SK-N-SH (cell line): ENCODE data around the gene KPTN. TPM values are rescaled to one million over a fixed set of nuclear protein-coding genes. Genes with fewer than 3 reads are reported as not detected.

Experiments
- CTCF ChIA-PET: fragments of 300-600, 350-600 bp; formaldehyde crosslinking; extraction: SDS; loops from one replicate; lab custom pipeline; 2021; lab: Yijun Ruan, JAX
- POLR2A ChIA-PET: fragments of 350-600 bp; sonication (Branson Sonifier 250); formaldehyde crosslinking; extraction: SDS; loops from one replicate; lab custom pipeline; 2020; ENCODE audit warnings: antibody characterized with exemption, inconsistent platforms; lab: Yijun Ruan, JAX
- DNase-seq: peaks from one replicate; pipeline ENCODE4 v3.0.0; 2012
- H2AFZ ChIP-seq: fragments of 200-600 bp; sonication (generic); 2 replicates; pipeline ENCODE4 v1.8.1; 2016; ENCODE audit warnings: antibody characterized with exemption, mild to moderate bottlenecking, low read depth
- H3F3A ChIP-seq: fragments of 200-600 bp; sonication (generic); replicated peaks from 2 replicates; pipeline ENCODE3; 2016; ENCODE audit warnings: antibody characterized with exemption, mild to moderate bottlenecking; ENCODE audit not compliant: insufficient read depth
- H3K27ac ChIP-seq, 2 experiments: fragments of 200-500 bp in 1 of 2; fragments of 200-600 bp in 1 of 2; sonication (Bioruptor generic) in 1 of 2; sonication (generic), shearing (Covaris generic) in 1 of 2; 2 replicates each; pipeline versions ENCODE4 v1.5.1 to v1.6.1; 2014 to 2016; ENCODE audit warnings: low read depth in 2 of 2, inconsistent platforms in 1 of 2, low read length in 1 of 2, mild to moderate bottlenecking in 1 of 2, mixed read lengths in 1 of 2
- H3K27me3 ChIP-seq: fragments of 200-600 bp; sonication (generic), shearing (Covaris generic); 2 replicates; pipeline ENCODE4 v1.6.1; 2016; ENCODE audit warnings: mixed run types; ENCODE audit not compliant: insufficient read depth
- H3K36me3 ChIP-seq, 2 experiments: fragments of 200-500 bp in 1 of 2; fragments of 200-600 bp in 1 of 2; sonication (Bioruptor generic) in 1 of 2; sonication (generic) in 1 of 2; replicated peaks in 1 of 2; 2 replicates each; pipeline versions ENCODE3 to v1.5.1; 2014 to 2016; ENCODE audit warnings: low read length in 1 of 2, mild to moderate bottlenecking in 1 of 2; ENCODE audit not compliant: insufficient read depth in 2 of 2, control insufficient read depth in 1 of 2
- H3K4me1 ChIP-seq, 2 experiments: fragments of 200-500 bp in 1 of 2; fragments of 200-600 bp in 1 of 2; sonication (Bioruptor generic) in 1 of 2; sonication (generic), shearing (Covaris generic) in 1 of 2; 2 replicates each; pipeline versions ENCODE4 v1.5.1 to v1.6.1; 2014 to 2016; ENCODE audit warnings: low read depth in 1 of 2, low read length in 1 of 2, mixed run types in 1 of 2; ENCODE audit not compliant: insufficient read depth in 2 of 2, control insufficient read depth in 1 of 2
- H3K4me2 ChIP-seq: fragments of 200-600 bp; sonication (generic), shearing (Covaris generic); 2 replicates; pipeline ENCODE4 v1.6.1; 2017; ENCODE audit warnings: mixed run types
- H3K4me3 ChIP-seq, 2 experiments: fragments of 200-500 bp in 1 of 2; fragments of 200-600 bp in 1 of 2; sonication (Bioruptor generic) in 1 of 2; sonication (generic), shearing (Covaris generic) in 1 of 2; 2 replicates each; pipeline versions ENCODE4 v1.5.1 to v1.8.1; 2014 to 2016; ENCODE audit warnings: low read depth in 2 of 2, inconsistent platforms in 1 of 2, low read length in 1 of 2, mild to moderate bottlenecking in 1 of 2, mixed read lengths in 1 of 2, moderate library complexity in 1 of 2
- H3K79me2 ChIP-seq: fragments of 200-600 bp; sonication (generic); 2 replicates; pipeline ENCODE4 v1.8.1; 2017; ENCODE audit warnings: mild to moderate bottlenecking; ENCODE audit not compliant: insufficient read depth
- H3K9ac ChIP-seq: fragments of 200-600 bp; sonication (generic); 2 replicates; pipeline ENCODE4 v1.6.1; 2017; ENCODE audit warnings: mixed run types
- H3K9me2 ChIP-seq: fragments of 200-600 bp; sonication (generic); 2 replicates; pipeline ENCODE4 v1.6.1; 2017; ENCODE audit warnings: mixed run types
- H3K9me3 ChIP-seq: fragments of 200-600 bp; sonication (generic); 2 replicates; pipeline ENCODE4 v1.6.1; 2017; ENCODE audit warnings: mixed run types, mild to moderate bottlenecking, moderate library complexity
- H4K20me1 ChIP-seq: fragments of 200-600 bp; sonication (generic); 2 replicates; pipeline ENCODE4 v1.6.1; 2017; ENCODE audit warnings: mild to moderate bottlenecking, mixed run types; ENCODE audit not compliant: insufficient read depth
- FOXJ3 ChIP-seq: sonication (generic); formaldehyde crosslinking; IDR thresholded peaks from 2 replicates; pipeline ENCODE4 v1.5.1; 2020; ENCODE audit warnings: mild to moderate bottlenecking, missing genetic modification reagents
- JUND ChIP-seq: IDR thresholded peaks from 2 replicates; pipeline ENCODE4 v1.4.0; 2012
- MXI1 ChIP-seq: IDR thresholded peaks from 2 replicates; pipeline ENCODE4 v1.6.1; 2012; ENCODE audit warnings: mild to moderate bottlenecking, low read depth, low read length, improper control_type of control experiment
- NRF1 ChIP-seq: IDR thresholded peaks from 2 replicates; pipeline ENCODE4 v1.6.1; 2012; ENCODE audit warnings: low read depth, mild to moderate bottlenecking, low read length
- PBX3 ChIP-seq: IDR thresholded peaks from 2 replicates; pipeline ENCODE4; 2012
- POLR2AphosphoS5 ChIP-seq: IDR thresholded peaks from 2 replicates; pipeline ENCODE4 v1.6.1; 2012; ENCODE audit warnings: low read depth, low read length
- RAD21 ChIP-seq: IDR thresholded peaks from 2 replicates; pipeline ENCODE4 v1.6.1; 2012; ENCODE audit warnings: mild to moderate bottlenecking, low read length
- RCOR1 ChIP-seq: fragments of 150-350 bp; IDR thresholded peaks from 2 replicates; pipeline ENCODE4 v1.6.1; 2017; ENCODE audit warnings: antibody characterized with exemption, low read length
- REST ChIP-seq: IDR thresholded peaks from 2 replicates; pipeline ENCODE4 v1.6.1; 2012; ENCODE audit warnings: mild to moderate bottlenecking, low read depth, low read length, moderate library complexity
- RXRA ChIP-seq: IDR thresholded peaks from 2 replicates; pipeline ENCODE4 v1.4.0; 2012; ENCODE audit warnings: low read depth, mild to moderate bottlenecking, borderline replicate concordance
- USF1 ChIP-seq: IDR thresholded peaks from 2 replicates; pipeline ENCODE4 v1.4.0; 2012; ENCODE audit warnings: low read depth, borderline replicate concordance
- USF2 ChIP-seq: fragments of 150-350 bp; IDR thresholded peaks from 2 replicates; pipeline ENCODE4 v1.6.1; 2017; ENCODE audit warnings: antibody characterized with exemption, low read length, low read depth, borderline replicate concordance
- ZBTB33 ChIP-seq: IDR thresholded peaks from 2 replicates; pipeline ENCODE4 v1.4.0; 2012; ENCODE audit warnings: low read depth, borderline replicate concordance
- WGBS: methylation state at CpG from one replicate; pipeline ENCODE4 v1.1.6; 2017; ENCODE audit warnings: low lambda C conversion rate; 5-methylcytosine and 5-hydroxymethylcytosine counted together
- polyA plus RNA-seq, 3 experiments: library from polyadenylated mRNA; depleted of rRNA; stranded (reverse); fragments of >200 nt; gene quantifications; 2 replicates each; pipeline ENCODE4 v1.2.3, GENCODE V29; 2012

Gene KPTN
- polyA plus RNA-seq, 1 of the 3 experiments (the other 2 are of a cell fraction): 15.8 TPM

- peak; percentile 63; the same call in 1 of the 2 replicates for TF ChIP-seq MXI1
- no peak for TF ChIP-seq ZBTB33
- no peak for TF ChIP-seq RXRA
- no peak for TF ChIP-seq FOXJ3
- TF ChIP-seq POLR2AphosphoS5: no peak
- no peak for TF ChIP-seq USF2
- 0 out of 2 replicates have a peak, but pooled peaks have one; percentile 38 for TF ChIP-seq NRF1
Measured at GRCh38 chr19:47436712-47437401, 47.2 kb downstream of the KPTN start (continued).

GRCh38 chr19:47435883-47436417 lies 48.1 kb downstream of the KPTN start:
- no peak overlapping the region for H3K4me2 ChIP-seq
- CTCF ChIA-PET: interaction anchor here (0.6 to 9.3 kb wide), 43 partner anchors 8 to 1423 kb away, joined by 3 to 168 read pairs (median 9); partner anchors contain the start of genes EHD2, KPTN, NAPA and SLC8A2
- WGBS: 54% methylated on average over 6 of the region's 6 CpGs
- no peaks in the 10 kb centered on the region for H3K79me2 ChIP-seq
- H2AFZ ChIP-seq: no peak overlapping the region
- no peak overlapping the region for H3K9ac ChIP-seq
- POLR2A ChIA-PET: no interaction called here
- H3K9me3 ChIP-seq: no peaks in the 10 kb centered on the region
- no peak for DNase-seq
- no peaks in the 10 kb centered on the region for H3K27me3 ChIP-seq
- TF ChIP-seq NRF1 (no peak), JUND (no peak), RCOR1 (no peak)
- H4K20me1 ChIP-seq: no peaks in the 10 kb centered on the region
- no peak overlapping the region for H3K27ac ChIP-seq
- no peaks in the 10 kb centered on the region for H3K9me2 ChIP-seq
- H3K4me1 ChIP-seq: no peaks in the 10 kb centered on the region; a peak in 1 of 4 replicates
- H3K4me3 ChIP-seq: no peak overlapping the region
- no peaks in the 10 kb centered on the region for H3F3A ChIP-seq
- H3K36me3 ChIP-seq: no peaks in the 10 kb centered on the region

- Histone ChIP-seq H2AFZ (no peak overlapping the region), H4K20me1 (no peaks in the 10 kb centered on the region), H3K4me3 (no peak overlapping the region), H3F3A (no peaks in the 10 kb centered on the region), H3K27me3 (no peaks in the 10 kb centered on the region), H3K79me2 (no peaks in the 10 kb centered on the region), H3K9me3 (no peaks in the 10 kb centered on the region), H3K27ac (no peak overlapping the region), H3K9ac (no peak overlapping the region), H3K9me2 (no peaks in the 10 kb centered on the region), H3K4me1 (no peaks in the 10 kb centered on the region; a peak in 1 of 4 replicates), H3K36me3 (no peaks in the 10 kb centered on the region), H3K4me2 (no peak overlapping the region)
- CTCF ChIA-PET: interaction anchor here (0.8 to 9.3 kb wide), 16 partner anchors 12 to 308 kb away, joined by 3 to 168 read pairs (median 33); partner anchors contain the start of genes EHD2, KPTN and NAPA
- POLR2A ChIA-PET: interaction anchor here (0.7 kb wide), 1 partner anchor 10 kb away, joined by 5 read pairs; no protein-coding TSS in a partner anchor
- DNase-seq: no peak
- WGBS: 65% methylated on average over 16 of the region's 16 CpGs
- TF ChIP-seq RAD21 (no peak), REST (no peak), PBX3 (no peak), USF1 (no peak), RCOR1 (no peak)
Measured at GRCh38 chr19:47435196-47435595, 48.8 kb downstream of the KPTN start.
